HG03045 (cell line): ENCODE data around the gene CALML3.

Source experiments
- ATAC-seq: cut with Tn5 transposase; IDR thresholded peaks from one replicate; pipeline ENCODE4 v1.9.1; 2021; ENCODE audit warnings: mild to moderate bottlenecking, moderate library complexity; ENCODE audit not compliant: unreplicated experiment

Gene CALML3

GRCh38 chr10:5565671-5566581 lies 41.2 kb downstream of the CALML3 start:
- no peak for ATAC-seq

GRCh38 chr10:5566614-5567013 lies 41.9 kb downstream of the CALML3 start:
- no peak for ATAC-seq

DNA sequence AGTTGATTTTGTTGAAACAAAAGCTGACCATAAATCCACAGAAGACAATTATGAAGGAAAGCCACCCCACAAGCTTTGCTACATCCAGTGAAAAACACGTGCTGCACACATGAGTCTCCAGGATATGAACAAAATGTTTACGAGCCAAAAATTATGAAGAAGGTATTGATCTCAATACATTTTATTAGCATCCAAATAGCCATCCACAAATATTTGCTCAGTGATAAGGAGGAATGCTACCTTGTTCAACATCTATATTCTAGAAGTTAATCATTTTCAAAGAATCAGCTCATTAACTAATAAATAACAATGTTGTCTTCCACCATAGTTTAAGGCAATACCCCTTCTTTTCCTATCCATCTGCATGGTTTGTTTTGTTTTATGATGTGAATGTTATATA lies 42.7 kb downstream of the CALML3 start:
- ATAC-seq = no peak

DNA sequence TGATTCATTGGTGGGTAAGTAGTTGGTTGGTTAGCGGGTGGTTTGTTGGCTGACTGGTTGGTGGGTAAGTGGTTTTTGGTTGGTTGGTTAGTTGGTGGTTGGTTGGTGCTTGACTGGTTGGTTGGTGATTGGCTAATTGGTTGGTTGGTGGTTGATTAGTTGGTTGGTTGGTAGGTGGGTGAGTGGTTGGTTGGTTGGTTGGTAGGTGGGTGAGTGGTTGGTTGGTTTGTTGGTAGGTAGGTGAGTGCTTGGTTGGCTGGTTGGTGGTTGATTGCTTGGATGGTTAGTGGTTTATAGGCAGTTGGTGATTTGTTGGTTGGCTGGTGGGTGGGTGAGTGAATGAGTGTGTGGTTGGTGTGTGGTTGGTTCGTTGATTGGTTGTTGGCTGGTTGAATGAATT lies 44.2 kb downstream of the CALML3 start:
- no peak for ATAC-seq

DNA sequence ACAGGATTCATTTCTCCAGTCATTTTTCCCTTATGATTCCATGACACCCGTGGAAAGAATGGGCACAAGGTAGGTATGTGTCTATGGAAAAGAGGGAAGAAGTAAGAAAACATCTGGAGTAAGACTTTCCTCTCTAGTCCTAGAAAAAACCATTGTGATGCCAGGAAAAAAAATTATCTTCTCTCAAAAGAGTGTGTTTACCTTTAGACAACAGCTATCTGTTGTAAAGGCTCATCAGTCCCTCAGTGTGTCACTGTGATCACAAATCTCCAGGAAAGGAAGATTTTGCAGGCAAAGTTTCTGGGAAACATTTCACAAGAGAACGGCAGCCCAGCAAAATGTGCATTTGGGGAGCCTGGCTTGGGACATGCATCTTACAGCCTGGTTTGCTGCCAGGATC lies 44.8 kb downstream of the CALML3 start:
- ATAC-seq = no peak

GRCh38 chr10:5570007-5570655 lies 45.4 kb downstream of the CALML3 start:
- no peak for ATAC-seq

DNA sequence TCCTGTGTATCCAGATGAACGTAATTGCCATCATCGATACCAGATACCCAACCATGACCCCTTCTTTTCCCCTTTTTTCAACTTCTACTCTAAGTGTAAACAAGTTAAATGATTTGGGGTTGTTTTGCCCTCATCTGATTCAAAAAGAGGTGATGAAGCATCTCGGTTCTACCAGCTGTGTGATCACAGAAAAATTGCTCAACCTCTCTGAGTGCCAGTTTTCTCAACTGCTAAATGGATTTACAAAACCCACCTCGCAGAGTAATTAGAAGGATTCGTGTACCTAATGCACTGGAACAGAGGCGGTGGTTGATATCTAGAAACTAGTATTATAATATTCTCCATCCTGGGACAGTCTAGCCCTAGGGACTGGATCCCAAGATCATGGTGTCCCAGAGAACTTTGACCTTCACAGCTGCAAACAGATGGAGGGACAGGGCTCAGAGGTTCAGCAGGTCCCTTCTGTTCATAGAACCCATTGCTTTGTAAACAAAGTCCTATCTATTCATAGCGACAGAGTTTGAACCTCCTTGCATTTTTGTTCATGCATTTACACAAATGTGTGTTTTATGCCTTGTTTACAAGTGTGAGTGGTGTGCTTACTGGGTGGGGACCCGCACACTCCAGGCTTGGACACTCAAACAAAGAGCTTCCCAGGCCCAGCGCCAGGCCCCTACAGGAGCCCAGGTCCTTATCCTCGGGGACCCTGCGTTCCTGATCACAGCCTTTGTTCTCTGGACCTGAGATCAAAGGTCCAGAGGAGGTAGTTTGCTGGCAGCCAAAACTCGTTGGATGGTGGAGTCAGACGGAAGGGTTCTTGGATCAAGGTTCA lies 46.4 kb downstream of the CALML3 start:
- no peak for ATAC-seq

DNA sequence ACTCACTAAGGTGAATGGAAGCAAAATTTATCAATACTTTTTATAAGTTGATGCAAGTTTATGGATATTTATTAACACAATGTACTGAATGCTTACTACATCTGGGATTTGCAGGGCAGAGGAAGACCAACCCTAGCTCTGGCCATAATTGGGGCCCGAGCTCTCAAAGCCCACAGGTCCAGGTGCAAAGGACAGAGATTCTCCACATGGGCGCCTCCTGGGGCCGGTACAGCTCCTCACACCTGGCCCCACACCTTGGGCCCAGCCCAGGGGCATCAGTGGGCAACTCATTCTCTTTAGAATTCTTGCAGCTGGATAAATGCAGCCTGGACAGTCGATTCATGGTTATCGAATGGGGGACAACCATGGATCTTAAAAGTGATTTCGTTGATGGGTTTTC lies 47.1 kb downstream of the CALML3 start:
- ATAC-seq = no peak

GRCh38 chr10:5573319-5573950 lies 48.7 kb downstream of the CALML3 start:
- ATAC-seq = no peak

- ATAC-seq = no peak
These were observed 49.3 kb downstream of the CALML3 start for GRCh38 chr10:5573968-5574641.

DNA sequence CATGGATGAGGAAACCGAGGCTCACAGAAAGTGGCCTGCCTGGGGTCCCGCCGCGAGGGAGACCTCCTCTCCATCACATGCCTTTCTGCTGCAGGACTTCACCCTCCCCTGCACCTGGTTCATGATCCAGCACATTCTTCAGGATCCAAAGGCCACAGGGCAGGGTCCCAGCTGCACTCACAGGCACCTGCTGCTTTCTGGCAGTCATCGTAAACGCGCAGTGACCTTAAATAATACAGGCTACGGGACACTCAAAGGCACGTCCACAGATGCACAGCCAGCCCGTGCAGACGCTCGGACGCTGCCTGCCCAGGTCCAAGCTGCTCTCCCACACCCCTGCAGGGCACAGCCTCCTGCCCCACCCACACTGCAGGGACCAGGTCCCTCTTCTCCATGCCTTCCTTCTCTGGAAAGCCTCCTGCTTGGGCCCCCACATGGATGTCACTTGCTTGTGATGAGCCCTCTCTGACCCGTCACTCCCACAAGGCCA lies 49.9 kb downstream of the CALML3 start:
- ATAC-seq = no peak

- no peak for ATAC-seq
These were observed 50.4 kb downstream of the CALML3 start for GRCh38 chr10:5575144-5575481.

DNA sequence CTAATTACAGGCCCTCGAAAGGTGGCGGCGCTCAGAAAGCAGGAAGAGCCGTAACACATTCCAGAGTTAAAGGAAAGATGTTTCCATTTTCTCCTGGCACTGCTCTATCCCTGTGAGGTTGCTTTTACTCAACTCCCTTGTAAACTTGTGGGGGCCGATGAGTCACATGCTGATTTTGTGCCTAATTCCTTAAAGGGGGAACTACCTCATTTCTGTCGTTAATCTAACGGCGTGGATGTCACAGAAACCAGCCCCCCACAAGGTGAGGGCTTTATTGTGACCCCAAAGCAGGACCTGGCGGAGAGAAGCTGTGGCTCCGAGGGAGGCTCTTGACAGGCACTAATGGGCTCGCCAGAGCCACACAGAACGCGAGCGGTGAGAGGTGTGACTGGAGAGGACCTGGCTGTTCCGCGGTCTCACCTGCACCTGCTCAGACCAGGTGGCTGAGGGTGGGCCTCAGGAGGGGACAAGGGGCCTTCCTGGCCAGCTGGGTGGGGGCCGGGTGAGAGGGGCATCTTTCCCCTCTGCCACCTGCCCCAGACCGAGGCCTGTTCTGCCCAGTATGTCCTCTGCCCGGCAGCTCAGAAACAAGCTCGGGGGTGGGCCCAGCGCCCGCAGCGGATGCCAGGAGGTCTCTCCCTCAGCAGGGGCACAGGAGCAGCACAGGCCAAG lies 50.9 kb downstream of the CALML3 start:
- no peak for ATAC-seq

- no peak for ATAC-seq
These were observed 51.5 kb downstream of the CALML3 start for GRCh38 chr10:5576154-5576748.
